GM21381 (cell line): Measurements from ENCODE around the gene XPC.
"Not testable (repeated sequence)": the region's sequence is repeated elsewhere in the genome, so short reads cannot be mapped to it uniquely, and the experiment has no call there.

Experiments used
- ATAC-seq: cut with Tn5 transposase; IDR thresholded peaks from one replicate; pipeline ENCODE4 v1.9.1; 2021; ENCODE audit warnings: mild to moderate bottlenecking, moderate library complexity; ENCODE audit not compliant: unreplicated experiment

Gene XPC

DNA sequence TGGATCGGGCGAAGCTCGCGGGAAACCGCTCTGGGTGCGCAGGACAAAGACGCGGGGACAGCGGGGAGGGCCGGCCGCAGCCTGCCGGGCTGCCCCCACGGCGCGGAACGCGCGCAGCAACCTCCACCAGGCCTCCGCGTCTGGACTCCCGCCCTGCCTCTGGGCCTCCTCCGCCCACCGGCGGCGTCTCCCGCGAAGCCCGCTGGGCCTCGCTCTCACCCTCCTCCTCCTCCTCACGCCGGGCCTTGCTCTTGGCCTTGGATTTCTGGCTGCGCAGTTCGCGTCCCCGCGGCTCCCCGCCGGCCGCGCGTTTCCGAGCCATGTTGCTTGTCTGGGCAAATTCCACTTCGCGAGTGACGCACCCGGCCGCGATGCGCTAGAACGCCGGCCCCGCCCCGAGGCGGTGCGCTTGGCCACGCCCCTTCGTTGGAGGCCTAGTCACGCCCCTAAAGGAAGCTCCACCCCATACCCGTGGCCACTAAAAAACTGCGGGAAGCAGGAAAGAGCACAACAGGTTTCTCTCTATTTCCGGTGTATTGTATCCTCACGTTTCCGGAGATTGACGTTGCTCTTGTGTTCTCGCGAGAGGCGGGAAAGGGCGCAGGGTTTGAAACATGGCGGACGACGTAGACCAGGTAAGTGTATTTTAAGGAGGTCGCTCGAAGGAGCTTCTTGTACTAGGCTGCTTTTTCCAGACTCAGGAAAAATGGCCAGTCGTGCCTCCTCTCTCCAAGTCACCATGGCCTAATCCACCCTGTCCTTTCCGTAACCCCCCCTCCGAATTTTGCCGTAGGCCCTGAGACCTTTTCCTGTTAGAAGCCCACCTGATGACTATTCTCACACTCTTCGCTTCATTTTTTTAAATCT lies at the start of gene XPC, which contains the start of gene LSM3:
TSS of gene XPC (minus strand) at position 355 of the 867 bp plus-strand sequence. CDS start at position 322, 33 bp downstream.
TSS of gene LSM3 (plus strand) at position 571 of the 867 bp plus-strand sequence. CDS start at position 615, 44 bp downstream.
- ATAC-seq, result peak; percentile 92

DNA sequence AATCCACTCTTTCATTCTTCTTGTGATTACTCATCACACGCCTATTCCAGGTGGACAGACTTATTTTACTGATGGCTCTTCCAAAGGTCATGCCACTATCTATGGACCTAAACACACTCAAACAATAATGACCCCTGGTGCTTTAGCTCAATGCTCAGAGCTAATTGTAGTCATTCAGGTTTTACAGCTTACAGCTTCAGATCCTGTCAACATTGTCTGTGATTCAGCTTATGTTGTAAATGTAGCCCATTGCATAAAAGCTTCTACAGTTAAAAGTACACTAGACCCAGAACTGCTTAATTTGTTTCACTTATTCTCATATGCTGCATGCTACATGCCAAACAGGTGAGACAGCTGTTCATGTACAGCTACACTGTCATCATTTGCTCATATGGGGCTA lies 49.5 kb upstream of the XPC start:
- ATAC-seq, result no peak

DNA sequence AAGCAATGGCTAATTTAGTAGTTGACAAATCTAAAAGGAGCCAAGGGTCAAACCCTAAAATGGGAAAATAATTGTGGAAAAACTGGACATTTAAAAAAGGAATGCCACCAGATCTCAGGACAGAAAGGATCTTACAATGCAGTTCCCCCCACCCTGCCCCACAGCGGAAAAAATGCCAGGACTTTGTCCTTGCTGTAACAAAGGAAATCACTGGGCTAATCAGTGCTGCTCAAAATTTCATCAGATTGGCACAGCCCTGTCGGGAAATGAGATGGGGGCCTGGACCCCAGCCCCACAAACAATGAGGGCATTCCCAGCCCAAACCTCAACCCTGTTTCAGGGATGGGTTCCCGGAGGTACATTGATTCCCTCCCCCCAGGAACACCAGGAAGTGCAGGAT lies 48.0 kb upstream of the XPC start:
- not testable (repeated sequence) for ATAC-seq

DNA sequence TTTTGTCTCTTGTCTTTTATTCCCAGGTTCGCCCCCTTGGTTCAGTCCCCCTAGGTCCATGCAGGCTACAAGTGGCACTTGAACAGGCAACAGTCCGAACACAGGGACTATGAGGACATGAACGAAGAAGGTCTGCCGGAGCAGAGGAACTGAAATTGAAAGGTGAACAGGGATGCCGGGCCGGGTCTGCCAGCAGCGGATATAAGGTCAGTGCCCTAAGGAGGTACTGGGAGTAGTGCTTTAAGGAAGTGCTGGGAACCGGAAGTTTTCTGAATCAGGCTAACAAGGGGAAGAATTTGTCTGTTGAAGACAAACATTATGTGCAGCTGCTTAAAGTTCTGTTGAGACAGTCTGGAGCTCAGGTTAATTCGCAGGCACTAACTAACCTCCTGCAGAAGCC lies 47.0 kb upstream of the XPC start:
- no peak for ATAC-seq

DNA sequence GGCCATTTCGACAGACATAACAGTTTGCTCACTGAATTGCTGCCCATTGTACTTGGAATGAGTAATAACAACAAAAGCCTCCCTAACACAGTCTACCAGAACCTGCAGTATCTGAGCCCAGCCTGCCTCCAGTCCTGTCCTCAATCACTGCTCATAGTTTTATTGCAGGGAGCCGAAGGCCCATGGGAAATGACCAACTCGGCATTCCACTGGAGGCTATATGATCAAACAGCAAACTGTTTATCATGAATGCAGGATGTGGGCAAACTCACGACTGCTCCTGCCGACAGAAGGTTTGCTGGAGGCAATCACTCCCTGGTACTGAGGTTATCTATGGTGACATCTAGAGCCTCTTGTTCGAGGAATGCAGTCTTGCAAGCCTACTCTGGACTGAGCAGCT lies 46.5 kb upstream of the XPC start:
- ATAC-seq, result no peak

DNA sequence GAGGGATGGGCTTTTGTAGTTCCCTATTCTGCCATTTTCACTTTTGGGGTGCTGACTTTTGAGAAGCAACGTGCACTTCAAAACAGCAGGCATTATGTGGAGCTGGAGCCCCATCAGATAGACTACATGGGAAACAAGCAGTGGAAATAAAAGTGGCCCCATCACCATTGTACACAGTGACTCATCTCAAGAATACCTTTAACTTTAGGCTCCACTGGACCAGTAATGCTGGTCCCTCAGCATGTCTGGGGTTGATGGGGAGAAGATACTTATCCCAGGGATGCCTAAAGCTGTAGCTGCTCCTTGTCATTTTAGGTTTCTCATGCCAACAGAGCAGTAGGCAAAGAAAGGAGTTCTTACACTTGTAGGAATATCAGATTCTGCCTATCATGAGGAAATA lies 45.2 kb upstream of the XPC start:
- ATAC-seq, result no peak

DNA sequence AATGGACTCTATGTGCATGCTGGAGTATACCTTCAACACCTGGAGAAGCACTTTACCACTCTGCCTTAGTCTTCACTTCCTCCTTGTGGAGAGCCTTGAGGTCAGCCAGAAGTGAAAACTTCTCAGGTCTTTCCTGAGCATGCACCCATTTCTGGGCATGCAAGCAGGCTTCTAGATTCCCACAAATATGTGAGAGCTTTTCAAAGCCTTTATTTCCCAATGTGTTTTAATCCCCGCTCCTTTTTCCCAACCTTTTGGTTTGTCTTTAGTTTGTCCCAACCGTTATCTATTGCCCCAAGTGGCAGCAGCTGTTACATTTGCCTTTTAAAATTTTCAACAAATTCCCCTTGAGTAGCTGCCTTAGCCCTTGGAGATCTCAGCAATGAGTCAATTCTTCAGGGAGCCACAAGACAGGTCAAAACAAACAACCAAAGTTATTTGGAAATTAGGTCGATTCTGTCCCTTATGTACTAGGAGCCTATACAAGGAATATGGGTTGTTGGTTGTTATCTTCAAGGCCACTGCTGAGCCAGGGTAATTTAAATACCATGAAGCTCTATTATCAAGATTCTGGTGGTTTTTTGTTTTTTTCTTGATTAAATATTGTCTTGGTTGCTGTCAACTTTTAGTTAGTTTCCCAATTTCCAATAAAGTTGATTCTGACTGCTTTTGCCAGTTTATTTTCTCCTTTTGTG lies 44.6 kb upstream of the XPC start:
- ATAC-seq, result no peak

DNA sequence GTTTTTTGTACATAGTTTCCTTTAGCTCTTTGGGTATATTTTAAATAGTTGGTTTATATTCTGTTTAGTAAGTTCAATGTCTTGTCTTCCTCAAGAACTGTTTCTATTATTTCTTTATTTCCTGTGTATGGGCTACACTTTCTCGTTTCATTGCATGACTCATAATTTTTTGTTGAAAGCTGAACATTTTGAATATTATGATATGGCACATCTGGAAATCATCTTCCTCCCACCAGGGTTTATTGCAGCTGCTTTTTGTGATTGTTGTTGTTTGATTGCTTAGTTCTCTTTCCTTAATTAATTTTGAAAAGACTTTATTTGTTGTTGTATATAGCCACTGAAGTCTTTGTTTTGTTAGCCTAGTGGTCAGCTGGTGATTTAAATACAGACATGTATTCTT lies 44.1 kb upstream of the XPC start:
- ATAC-seq, result no peak

DNA sequence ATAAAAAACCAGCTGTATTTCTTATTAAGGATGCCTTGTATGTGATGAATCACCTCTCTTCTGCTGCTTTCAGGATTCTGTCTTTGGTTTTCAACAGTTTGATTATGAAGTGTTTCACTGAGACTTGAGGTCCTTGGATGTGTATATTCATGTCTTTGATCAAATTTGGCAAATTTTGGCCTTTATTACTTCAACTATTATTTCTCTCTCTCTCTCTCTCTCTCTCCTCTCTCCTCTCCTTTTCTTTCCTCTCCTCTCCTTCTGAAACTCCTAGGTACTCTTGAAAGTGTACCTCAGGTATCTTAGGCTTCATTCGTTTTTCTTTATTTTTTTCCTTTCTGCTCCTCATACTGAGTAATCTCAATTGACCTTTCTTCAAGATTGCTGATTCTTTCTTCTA lies 43.5 kb upstream of the XPC start:
- no peak for ATAC-seq

DNA sequence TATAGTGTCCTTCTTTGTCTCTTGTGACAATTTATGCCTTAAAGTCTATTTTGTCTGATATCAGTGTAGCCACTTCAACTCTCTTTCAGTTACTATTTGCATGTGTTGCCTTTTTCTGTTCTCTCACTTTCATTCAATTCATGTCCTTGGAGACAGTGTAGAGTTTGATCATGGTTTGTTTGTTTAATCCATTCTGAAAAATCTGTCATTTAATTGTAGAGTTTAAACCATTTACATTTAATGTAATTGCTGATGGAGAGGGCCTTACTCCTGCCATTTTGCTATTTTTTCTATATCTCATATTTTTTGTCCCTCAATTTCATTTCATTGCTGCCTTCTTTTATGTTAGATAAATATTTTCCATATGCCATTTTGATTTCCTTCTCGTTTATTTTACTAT lies 42.5 kb upstream of the XPC start:
- ATAC-seq, result no peak

DNA sequence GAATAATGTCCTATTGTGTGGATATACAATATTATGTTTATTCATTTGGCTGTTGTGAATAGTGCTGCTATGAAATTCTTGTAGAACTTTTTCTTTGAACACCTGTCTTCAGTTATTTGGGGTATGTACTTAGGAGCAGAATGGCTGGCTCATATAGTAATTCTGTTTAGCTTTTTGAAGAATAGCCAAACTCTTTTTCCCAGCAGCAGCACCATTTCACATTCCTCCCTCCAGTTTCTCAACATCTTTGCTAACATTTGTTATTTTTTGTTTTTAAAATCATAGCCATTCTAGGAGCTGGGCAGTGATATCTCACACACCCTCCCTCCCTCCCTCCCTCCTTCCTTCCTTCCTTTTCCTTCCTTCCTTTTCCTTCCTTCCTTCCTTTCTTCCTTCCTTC lies 40.0 kb upstream of the XPC start:
- no peak for ATAC-seq

DNA sequence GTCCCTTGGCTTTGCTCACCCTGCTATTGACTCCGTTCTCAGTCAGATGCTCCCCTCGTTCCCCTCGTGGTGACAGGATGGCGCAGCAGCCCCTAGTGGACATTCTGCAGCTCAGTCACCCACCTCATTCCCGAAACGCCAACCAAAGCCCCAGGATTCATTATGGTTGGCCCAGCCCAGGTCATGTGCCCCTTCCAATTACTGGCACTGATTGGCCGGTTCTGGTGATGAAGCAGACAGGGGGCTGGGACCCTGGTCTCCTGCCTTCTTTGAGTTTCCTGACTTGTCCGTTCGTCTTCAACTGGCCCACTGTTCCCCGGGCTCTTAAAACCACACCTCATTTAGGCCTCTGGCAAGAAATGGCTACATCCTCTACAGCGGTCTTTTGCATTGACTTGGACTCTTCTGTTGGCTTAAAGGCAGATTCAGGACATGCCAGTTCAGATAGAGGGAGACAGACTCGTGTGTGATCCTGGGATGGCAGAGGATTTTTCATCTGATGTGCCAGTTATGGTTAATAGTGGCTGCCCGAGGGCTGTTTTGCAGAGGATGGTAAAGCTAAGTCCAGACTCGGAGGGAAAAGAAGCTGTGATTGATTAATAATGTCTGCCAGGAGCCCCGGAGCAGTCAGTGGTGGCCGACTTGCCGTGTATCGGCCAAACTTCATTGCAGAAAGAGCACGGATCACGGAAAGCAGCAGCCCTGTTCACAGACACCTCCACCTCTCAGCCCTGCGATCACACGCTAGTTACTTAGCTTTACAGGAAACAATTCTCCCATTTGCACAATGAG lies 38.1 kb upstream of the XPC start:
- no peak for ATAC-seq

DNA sequence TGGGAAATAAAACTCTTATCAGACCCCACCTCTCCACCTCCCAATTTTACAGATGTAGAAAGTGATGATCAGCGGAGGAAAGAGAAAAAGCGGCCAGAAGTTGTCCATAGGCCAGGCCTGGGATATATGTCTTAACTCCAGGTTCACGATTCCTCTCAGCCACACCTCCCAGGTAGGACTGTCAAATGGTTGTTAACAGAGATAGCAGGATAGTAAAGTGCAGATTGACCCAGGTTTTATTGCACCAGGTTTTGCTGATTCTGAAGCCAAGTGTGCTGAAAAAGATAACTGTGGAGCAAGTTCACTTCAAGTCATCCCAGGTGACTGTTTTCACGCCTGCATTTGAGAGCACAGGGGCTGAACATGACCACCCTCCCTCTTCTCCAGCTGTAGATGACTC lies 36.4 kb upstream of the XPC start:
- ATAC-seq, result no peak

DNA sequence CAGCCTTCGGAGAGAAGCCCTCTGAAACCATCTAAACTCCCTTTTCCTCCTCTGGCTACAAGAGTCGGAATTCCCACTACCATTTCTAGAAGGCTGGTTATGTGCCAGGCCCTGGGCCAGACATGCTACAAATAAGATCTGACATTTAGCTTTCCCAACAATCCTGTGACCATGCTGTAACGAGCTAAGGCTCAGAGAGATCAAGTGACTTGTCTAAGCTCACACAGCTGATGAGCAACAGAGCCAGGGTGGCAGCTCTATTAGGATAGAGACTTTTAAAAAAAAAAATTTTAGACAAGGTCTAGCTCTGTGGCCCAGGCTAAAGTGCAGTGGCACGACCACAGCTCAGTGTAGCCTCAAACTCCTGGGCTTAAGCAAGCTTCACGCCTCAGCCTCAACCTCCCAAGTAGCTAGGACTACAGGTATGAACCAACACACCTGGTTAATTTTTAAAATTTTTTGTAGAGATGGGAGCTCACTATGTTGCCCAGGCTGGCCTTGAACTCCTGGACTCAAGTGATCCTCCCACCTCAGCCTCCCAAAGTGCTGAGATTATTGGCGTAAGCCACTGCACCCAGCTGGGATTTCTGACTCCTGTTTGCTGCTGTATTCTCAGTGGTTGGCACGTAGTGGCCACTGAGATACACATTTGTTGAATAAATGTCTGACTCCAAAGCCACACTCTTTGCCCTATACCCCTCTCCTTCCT lies 34.8 kb upstream of the XPC start:
- ATAC-seq, result no peak

DNA sequence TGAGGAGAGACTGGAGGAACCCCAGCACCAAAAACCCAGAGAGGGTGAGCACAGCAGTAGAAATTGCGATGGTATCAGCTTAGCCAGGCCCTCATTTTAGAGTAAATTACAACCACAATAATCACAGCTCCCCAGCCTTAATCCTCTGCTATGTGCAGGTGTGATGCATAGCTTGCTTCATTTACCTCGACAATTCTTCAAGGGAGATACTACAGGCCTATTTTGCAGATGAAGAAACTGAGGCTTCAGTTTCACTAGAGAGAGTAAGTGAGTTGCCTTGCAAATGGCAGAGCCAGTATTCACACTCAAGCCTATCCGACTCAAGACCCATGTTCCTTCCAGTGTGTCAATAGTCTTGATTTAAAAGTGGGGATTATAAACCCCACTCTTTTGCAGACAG lies 33.6 kb upstream of the XPC start:
- no peak for ATAC-seq

DNA sequence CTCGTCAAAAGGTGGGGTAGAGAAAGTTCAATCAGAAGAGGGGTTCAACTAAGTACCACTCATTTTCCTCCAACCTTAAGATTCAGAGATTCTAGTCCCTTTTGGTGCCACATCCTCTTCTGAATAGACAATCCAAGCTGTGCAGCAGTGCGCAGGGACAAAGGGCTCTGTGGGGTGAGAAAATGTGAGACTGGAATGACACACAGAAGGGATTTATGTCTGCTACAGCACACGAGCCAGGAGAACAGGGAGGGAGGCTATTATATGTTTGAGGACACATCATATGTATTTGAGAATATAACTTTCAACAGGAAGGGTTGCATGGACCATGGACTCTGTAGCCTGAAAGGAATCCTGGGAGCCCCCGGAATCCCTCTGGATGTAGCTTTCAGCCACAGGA lies 33.2 kb upstream of the XPC start:
- ATAC-seq, result no peak

DNA sequence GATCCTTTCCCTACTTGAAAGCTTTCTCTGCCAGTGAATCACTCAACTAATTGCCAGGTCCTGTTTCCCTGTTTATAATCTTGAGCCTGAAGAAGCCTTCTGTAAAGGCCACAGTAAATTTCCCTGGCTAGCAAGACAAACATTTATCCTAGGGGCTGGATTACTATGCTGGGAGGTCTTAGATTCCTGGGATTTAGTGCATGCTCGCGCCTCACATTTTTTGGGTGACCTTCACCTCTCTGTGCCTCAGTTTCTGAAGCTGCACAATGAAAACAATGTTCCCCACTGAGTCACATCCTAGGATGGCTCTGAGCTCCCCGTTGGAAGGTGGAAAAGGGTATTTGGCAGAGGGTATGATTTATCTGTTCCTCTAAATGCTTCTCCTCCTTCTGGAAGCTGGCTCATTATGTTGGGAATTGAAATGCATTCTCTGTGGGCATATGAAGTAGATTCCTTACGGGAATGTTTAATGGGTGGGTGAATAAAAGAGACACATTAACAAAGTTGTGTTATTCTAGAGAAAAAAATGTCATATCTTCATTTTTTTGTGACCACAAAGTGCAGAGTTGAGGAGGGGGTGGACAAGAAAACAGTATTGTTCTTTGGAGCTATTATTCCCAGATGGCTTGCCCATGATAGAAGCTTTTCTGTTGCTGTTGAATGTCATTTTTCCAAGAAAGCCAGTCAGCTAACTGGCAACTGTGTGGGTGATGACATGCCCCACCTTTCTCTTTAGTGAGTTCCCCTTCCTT lies 32.6 kb upstream of the XPC start:
- no peak for ATAC-seq

DNA sequence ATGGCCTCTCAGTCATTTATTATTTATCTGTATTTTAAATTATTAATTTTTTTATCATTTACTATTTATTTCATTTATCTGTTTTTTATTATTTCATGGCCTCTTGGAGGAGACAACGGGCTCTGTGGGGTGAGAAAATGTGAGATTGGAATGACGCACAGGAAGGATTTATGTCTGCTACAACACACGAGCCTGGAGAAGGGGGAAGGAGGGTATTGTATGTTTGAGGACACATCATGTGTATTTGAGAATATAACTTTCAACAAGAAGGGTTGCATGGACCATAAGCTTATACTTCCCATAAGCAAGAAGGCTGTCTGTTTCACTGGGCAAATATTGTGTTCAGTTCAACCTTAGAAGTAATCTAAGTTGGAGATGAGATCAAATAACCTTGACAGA lies 31.9 kb upstream of the XPC start:
- ATAC-seq, result no peak

DNA sequence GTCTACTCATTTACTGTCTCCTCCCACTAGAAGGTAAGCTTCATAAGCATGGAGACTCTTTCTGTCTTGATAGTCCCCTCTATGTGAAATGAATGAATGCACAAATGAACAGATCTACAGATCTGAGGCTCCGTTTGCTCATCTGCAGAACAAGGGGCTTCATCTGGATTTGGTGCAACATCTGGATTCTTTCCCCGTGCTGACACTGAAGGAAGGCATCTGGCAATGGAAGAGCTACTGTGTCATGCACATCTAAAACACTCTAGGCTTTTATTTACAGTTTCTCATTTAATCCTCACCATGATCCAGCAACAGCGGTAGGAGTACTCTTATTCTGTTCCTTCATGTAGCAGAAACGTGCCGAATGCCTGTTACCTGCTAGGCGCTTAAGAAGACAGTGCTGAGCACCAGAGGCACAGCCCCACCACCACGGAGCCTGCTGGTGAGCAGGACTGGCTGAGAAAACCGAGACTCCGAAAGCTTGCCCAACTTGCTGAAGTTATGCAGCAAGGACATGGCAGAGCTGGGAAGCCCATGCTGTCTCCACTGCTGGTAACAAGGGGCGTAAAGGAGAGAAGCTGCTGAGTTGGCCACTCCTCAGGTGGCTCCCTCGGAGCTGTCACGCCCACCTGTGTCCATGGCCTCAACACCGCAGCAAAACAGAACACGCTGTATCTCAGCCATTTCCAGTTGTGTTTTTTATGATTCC lies 31.3 kb upstream of the XPC start:
- no peak for ATAC-seq

DNA sequence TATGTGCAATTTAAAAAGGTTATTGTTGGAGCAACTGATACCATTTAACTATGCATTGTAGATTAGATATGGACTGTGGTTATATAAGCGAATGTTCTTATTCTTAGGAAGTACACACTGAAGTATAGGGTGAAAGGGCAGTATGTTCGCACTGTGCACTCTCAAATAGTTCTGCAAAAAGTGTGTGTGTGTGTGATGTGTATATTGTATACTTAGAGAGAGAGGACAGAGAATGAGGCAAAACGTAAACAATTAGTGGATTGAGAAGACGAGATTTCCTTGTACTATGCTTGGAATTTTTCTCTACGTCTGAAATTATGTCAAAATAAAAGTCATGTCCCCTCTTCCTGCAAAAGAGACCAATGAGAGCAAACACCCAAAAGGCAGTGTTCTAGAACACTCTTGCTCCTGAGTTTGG lies 30.6 kb upstream of the XPC start:
- no peak for ATAC-seq
